Left lobe of liver (tissue), 2 donors: ENCODE data around the gene AQP12A. TPM values are rescaled to one million over a fixed set of nuclear protein-coding genes. Genes with fewer than 3 reads are reported as not detected.
"Not testable (repeated sequence)": the region's sequence is repeated elsewhere in the genome, so short reads cannot be mapped to it uniquely, and the experiment has no call there.

Source experiments
- ATAC-seq: fragments of 200-7000 bp; cut with Tn5 transposase; one replicate; pipeline ENCODE4 v1.9.1; 2020; ENCODE audit warnings: mild to moderate bottlenecking, moderate library complexity
- DNase-seq: peaks from one replicate; pipeline ENCODE4 v3.0.0-alpha.2; 2020; ENCODE audit warnings: low spot score
- total RNA-seq: library from RNA; stranded (reverse); gene quantifications from one replicate; pipeline ENCODE4 v1.2.1, GENCODE V29; 2021
- donor health status: DM: no; HTN: no; CAD: no; lungs with moderate emphysema.
- donor health status: DM: no; HTN: yes; CAD: no.

Gene AQP12A
- total RNA-seq, 1 donor from 2014 or later: not detected

- DNase-seq: no peak
These were observed 35.5 kb upstream of the AQP12A start for GRCh38 chr2:240655931-240656886.

GRCh38 chr2:240659883-240660282, 31.8 kb upstream of the AQP12A start:
- ATAC-seq, DNase-seq: not testable (repeated sequence)

More at GRCh38 chr2:240655931-240656886, 35.5 kb upstream of the AQP12A start:
- no peak for ATAC-seq

GRCh38 chr2:240662681-240663080, 29.0 kb upstream of the AQP12A start:
- DNase-seq (no peak), ATAC-seq (no peak)

- ATAC-seq: no peak
- no peak for DNase-seq
These were observed 28.0 kb upstream of the AQP12A start for GRCh38 chr2:240663546-240664190.

- ATAC-seq: no peak
- no peak for DNase-seq
These were observed 27.0 kb upstream of the AQP12A start for GRCh38 chr2:240664622-240665021.

GRCh38 chr2:240670402-240670801, 21.3 kb upstream of the AQP12A start:
- DNase-seq: no peak
- no peak for ATAC-seq

GRCh38 chr2:240670950-240671349, 20.7 kb upstream of the AQP12A start:
- DNase-seq (no peak), ATAC-seq (no peak)

- ATAC-seq (no peak), DNase-seq (no peak)
These were observed 19.5 kb upstream of the AQP12A start for GRCh38 chr2:240672076-240672700.

- DNase-seq: no peak
These were observed 18.9 kb upstream of the AQP12A start for GRCh38 chr2:240672701-240673190.

GRCh38 chr2:240674461-240675184, 17.0 kb upstream of the AQP12A start:
- ATAC-seq: not testable (repeated sequence)

More at GRCh38 chr2:240672701-240673190, 18.9 kb upstream of the AQP12A start:
- ATAC-seq: peak; percentile 69

GRCh38 chr2:240675345-240675744, 16.3 kb upstream of the AQP12A start:
- DNase-seq: not testable (repeated sequence)
- peak; percentile 43 for ATAC-seq

More at GRCh38 chr2:240674461-240675184, 17.0 kb upstream of the AQP12A start:
- not testable (repeated sequence) for DNase-seq

- peak; percentile 7 for ATAC-seq
These were observed 13.6 kb upstream of the AQP12A start for GRCh38 chr2:240678043-240678442.

GRCh38 chr2:240678909-240679308, 12.8 kb upstream of the AQP12A start:
- DNase-seq, ATAC-seq: not testable (repeated sequence)

More at GRCh38 chr2:240678043-240678442, 13.6 kb upstream of the AQP12A start:
- not testable (repeated sequence) for DNase-seq

- not testable (repeated sequence) for ATAC-seq, DNase-seq
These were observed 11.5 kb upstream of the AQP12A start for GRCh38 chr2:240680185-240680584.

GRCh38 chr2:240682431-240683224, 9.0 kb upstream of the AQP12A start, which contains the start of gene AQP12B:
Gene AQP12B (minus strand): TSS chr2:240682885. CDS start chr2:240682837, 48 bp downstream.
- ATAC-seq, DNase-seq: not testable (repeated sequence)

GRCh38 chr2:240683329-240683979, 8.2 kb upstream of the AQP12A start:
- ATAC-seq, DNase-seq: not testable (repeated sequence)

GRCh38 chr2:240683980-240684728, 7.5 kb upstream of the AQP12A start:
- DNase-seq, ATAC-seq: not testable (repeated sequence)
